Measurements from ENCODE around the gene GRK1. TPM values are rescaled to one million over a fixed set of nuclear protein-coding genes. Genes with fewer than 3 reads are reported as not detected.

The GRK1 gene
- total and polyA plus RNA-seq, 2 of the 4 experiments (the other 2 are of a cell fraction) = not detected

DNA sequence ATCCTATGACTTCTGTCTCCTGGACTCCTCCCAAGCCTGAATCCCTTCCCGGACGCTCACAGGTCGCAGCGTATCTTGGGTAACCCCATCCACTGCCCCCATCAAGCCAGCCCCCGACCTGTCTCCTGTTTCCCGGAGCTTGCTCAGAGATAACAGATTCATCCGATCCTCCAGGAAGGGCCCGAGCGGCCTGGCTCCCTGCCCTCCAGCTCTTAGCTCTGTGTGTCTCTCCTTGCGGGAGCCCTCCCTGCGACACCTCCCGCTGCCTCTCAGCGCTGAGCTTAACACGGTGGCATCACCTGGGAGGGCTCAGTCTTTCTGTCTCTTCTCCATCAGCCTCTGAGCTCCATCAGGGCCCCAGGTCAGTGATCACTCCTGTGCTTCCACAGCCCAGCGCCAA is 87.7 kb downstream of the GRK1 start:
- dilution Hi-C loops (cut with HindIII; ENCODE audit: low sequenced_read_pairs, unreplicated experiment) = no loop called here
- Histone ChIP-seq H3K9me1 (ENCODE audit: insufficient read depth, low read length) (peaks cover 8% of the 10 kb centered on the region), H3K9me3 (ENCODE audit: control insufficient read depth, insufficient read depth, low read length) (no peaks in the 10 kb centered on the region), H2BK5ac (ENCODE audit: low read depth, low read length, poor library complexity, severe bottlenecking) (no peak overlapping the region), H3K27me3 (ENCODE audit: control insufficient read depth, insufficient read depth, low read length) (peaks cover 32% of the 10 kb centered on the region), H4K5ac (ENCODE audit: low read depth, low read length) (no peak overlapping the region), H3K4me1 (ENCODE audit: control insufficient read depth, insufficient read depth, low read length) (peaks cover 3% of the 10 kb centered on the region; the same call in 1 of the 2 replicates), H2AFZ (replicated peaks; ENCODE audit: low read length, poor library complexity) (no peak overlapping the region), H3K4me2 (ENCODE audit: low read depth, low read length) (no peak overlapping the region), H4K8ac (ENCODE audit: low read depth in 2 of 2, low read length in 2 of 2) (no peak overlapping the region), H3K9ac (ENCODE audit: low read depth, low read length) (no peak overlapping the region), H3K23ac (ENCODE audit: low read depth, low read length) (no peak overlapping the region), H3K4me3 (ENCODE audit: insufficient read depth, low read depth, low read length) (no peak overlapping the region), H3K36me3 (ENCODE audit: control insufficient read depth, insufficient read depth, low read length) (no peaks in the 10 kb centered on the region), H4K91ac (ENCODE audit: insufficient read depth, low read depth, low read length) (no peak overlapping the region), H3K56ac (ENCODE audit: extremely low read depth, insufficient read depth, low read length) (no peak overlapping the region), H3K14ac (replicated peaks; ENCODE audit: low read depth, low read length) (no peak overlapping the region), H3K4ac (ENCODE audit: low read depth, low read length) (no peak overlapping the region), H2BK15ac (ENCODE audit: low read depth, low read length) (no peak overlapping the region), H3K18ac (ENCODE audit: low read depth, low read length) (no peak overlapping the region), H2AK9ac (replicated peaks; ENCODE audit: low read depth, low read length, poor library complexity) (no peak overlapping the region), H3K27ac (ENCODE audit: insufficient read depth, low read length) (no peak overlapping the region), H2AK5ac (ENCODE audit: low read depth, low read length) (no peak overlapping the region), H3K79me1 (ENCODE audit: low read depth in 1 of 2, low read length in 2 of 2) (no peaks in the 10 kb centered on the region), H2BK120ac (ENCODE audit: low read depth, low read length) (no peak overlapping the region), H2BK20ac (ENCODE audit: low read depth, low read length) (no peak overlapping the region), H4K20me1 (ENCODE audit: insufficient read depth, low read length) (peaks cover 4% of the 10 kb centered on the region; the same call in 1 of the 2 replicates)
- no TSS peak for BruUV-seq (replicated peaks)
- in situ Hi-C loops (cut with MboI; ENCODE audit: low sequenced_read_pairs) = no loop called here
- ChIA-PET CTCF (no interaction called here), POLR2A (ENCODE audit: unreplicated experiment) (no interaction called here)
- no peak for TF ChIP-seq FOS (IDR thresholded peaks at IDR 0.05; ENCODE audit: low read depth, low read length)
- TF ChIP-seq, protein P1, sequence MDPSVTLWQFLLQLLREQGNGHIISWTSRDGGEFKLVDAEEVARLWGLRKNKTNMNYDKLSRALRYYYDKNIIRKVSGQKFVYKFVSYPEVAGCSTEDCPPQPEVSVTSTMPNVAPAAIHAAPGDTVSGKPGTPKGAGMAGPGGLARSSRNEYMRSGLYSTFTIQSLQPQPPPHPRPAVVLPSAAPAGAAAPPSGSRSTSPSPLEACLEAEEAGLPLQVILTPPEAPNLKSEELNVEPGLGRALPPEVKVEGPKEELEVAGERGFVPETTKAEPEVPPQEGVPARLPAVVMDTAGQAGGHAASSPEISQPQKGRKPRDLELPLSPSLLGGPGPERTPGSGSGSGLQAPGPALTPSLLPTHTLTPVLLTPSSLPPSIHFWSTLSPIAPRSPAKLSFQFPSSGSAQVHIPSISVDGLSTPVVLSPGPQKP (IDR thresholded peaks at IDR 0.05; ENCODE audit: borderline replicate concordance, low read depth, low read length) = no peak
- no peak for TF ChIP-seq CHD1 (IDR thresholded peaks at IDR 0.05; ENCODE audit: low read depth, low read length)
- no peak for TF ChIP-seq MXI1 (IDR thresholded peaks at IDR 0.05; ENCODE audit: borderline replicate concordance, low read depth, low read length)
- TF ChIP-seq POLR2A (IDR thresholded peaks at IDR 0.05; ENCODE audit: low read depth, low read length) = no peak
- TF ChIP-seq MAZ (IDR thresholded peaks at IDR 0.05; ENCODE audit: borderline replicate concordance, low read depth, low read length) = no peak
- TF ChIP-seq RFX5 (IDR thresholded peaks at IDR 0.05; ENCODE audit: low read depth, low read length) = no peak
- TF ChIP-seq, protein P2, sequence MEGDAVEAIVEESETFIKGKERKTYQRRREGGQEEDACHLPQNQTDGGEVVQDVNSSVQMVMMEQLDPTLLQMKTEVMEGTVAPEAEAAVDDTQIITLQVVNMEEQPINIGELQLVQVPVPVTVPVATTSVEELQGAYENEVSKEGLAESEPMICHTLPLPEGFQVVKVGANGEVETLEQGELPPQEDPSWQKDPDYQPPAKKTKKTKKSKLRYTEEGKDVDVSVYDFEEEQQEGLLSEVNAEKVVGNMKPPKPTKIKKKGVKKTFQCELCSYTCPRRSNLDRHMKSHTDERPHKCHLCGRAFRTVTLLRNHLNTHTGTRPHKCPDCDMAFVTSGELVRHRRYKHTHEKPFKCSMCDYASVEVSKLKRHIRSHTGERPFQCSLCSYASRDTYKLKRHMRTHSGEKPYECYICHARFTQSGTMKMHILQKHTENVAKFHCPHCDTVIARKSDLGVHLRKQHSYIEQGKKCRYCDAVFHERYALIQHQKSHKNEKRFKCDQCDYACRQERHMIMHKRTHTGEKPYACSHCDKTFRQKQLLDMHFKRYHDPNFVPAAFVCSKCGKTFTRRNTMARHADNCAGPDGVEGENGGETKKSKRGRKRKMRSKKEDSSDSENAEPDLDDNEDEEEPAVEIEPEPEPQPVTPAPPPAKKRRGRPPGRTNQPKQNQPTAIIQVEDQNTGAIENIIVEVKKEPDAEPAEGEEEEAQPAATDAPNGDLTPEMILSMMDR (conservative IDR thresholded peaks at IDR 0.05; ENCODE audit: low read depth, low read length) = no peak
- TF ChIP-seq MAFK (IDR thresholded peaks at IDR 0.05; ENCODE audit: low read depth, low read length) = no peak
- TF ChIP-seq CEBPB (IDR thresholded peaks at IDR 0.05; ENCODE audit: low read depth, low read length) = no peak
- TF ChIP-seq, protein P3, sequence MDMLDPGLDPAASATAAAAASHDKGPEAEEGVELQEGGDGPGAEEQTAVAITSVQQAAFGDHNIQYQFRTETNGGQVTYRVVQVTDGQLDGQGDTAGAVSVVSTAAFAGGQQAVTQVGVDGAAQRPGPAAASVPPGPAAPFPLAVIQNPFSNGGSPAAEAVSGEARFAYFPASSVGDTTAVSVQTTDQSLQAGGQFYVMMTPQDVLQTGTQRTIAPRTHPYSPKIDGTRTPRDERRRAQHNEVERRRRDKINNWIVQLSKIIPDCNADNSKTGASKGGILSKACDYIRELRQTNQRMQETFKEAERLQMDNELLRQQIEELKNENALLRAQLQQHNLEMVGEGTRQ (IDR thresholded peaks at IDR 0.05; ENCODE audit: low read depth, low read length) = no peak
- TF ChIP-seq BHLHE40 (IDR thresholded peaks at IDR 0.05; ENCODE audit: low read depth, low read length) = no peak
- TF ChIP-seq RCOR1 (IDR thresholded peaks at IDR 0.05; ENCODE audit: insufficient replicate concordance, low read length) = no peak
- no peak for TF ChIP-seq RAD21 (IDR thresholded peaks at IDR 0.05; ENCODE audit: low read length)
- TF ChIP-seq NFE2L2 (IDR thresholded peaks at IDR 0.05; ENCODE audit: low read depth, low read length) = no peak
- TF ChIP-seq SMC3 (IDR thresholded peaks at IDR 0.05; ENCODE audit: low read depth, low read length) = no peak
- 45% methylated on average over 14 of the region's 15 CpGs; no CpG with 5 or more reads in 1 of the 2 experiments for WGBS, 2 experiments (ENCODE audit: extremely low coverage in 2 of 2, insufficient read length in 1 of 2)
- intact Hi-C loops (cut with micrococcal nuclease) = no loop called here
- ATAC-seq (ENCODE audit: low read depth) = no peak
- no peak for DNase-seq

Data from IMR-90 (cell line).